HepG2 (cell line): ENCODE measurements around the gene ARHGAP20. TPM values are rescaled to one million over a fixed set of nuclear protein-coding genes. Genes with fewer than 3 reads are reported as not detected.

ENCODE experiments used
- ATAC-seq: fragments of 200-7000 bp; cut with Tn5 transposase; 3 replicates; pipeline ENCODE4 v1.9.1; 2020; ENCODE audit warnings: mild to moderate bottlenecking, moderate library complexity
- BruUV-seq: library from RNA; stranded (reverse); fragments of 400-500 nt; replicated peaks from 2 replicates; lab custom pipeline; 2021; lab: Mats Ljungman, UMichigan
- CTCF ChIA-PET: fragments of 300-600 bp; formaldehyde crosslinking; extraction: SDS; loops from one replicate; lab custom pipeline; 2021; ENCODE audit warnings: low total read pairs, inconsistent platforms, low intra/inter-chr PET ratio; lab: Yijun Ruan, JAX
- POLR2A ChIA-PET: fragments of 350-600 bp; sonication (Branson Sonifier 250); formaldehyde crosslinking; loops from one replicate; lab custom pipeline; 2020; ENCODE audit warnings: antibody characterized with exemption, inconsistent platforms; lab: Yijun Ruan, JAX
- DNase-seq: peaks from one replicate; pipeline ENCODE4 v3.0.0-alpha.2; 2015; ENCODE audit warnings: low spot score
- FAIRE-seq: peaks from 3 replicates; lab custom pipeline; 2011; peaks lifted over from hg19 to GRCh38; lab: Jason Lieb, UNC
- H2AFZ ChIP-seq: one replicate; pipeline ENCODE4 v1.6.1; 2011; ENCODE audit warnings: low read length, inconsistent platforms
- H3K27ac ChIP-seq: fragments of 300-600 bp; 3 replicates; pipeline ENCODE4 v1.8.0; 2011; ENCODE audit warnings: mixed run types, mild to moderate bottlenecking, mixed read lengths, low read length, inconsistent platforms; ENCODE audit not compliant: insufficient read depth; ENCODE audit errors: extremely low read length
- H3K27me3 ChIP-seq, 2 experiments: fragments of 200-600 bp in 1 of 2; 2 replicates in 1 of 2; 3 replicates in 1 of 2; pipeline versions ENCODE4 v1.6.0 to v1.8.0; 2011; ENCODE audit warnings: low read length in 2 of 2, mild to moderate bottlenecking in 2 of 2, moderate library complexity in 2 of 2, inconsistent platforms in 1 of 2; ENCODE audit not compliant: insufficient read depth in 2 of 2, control insufficient read depth in 1 of 2
- H3K36me3 ChIP-seq, 2 experiments: fragments of 200-600 bp in 1 of 2; replicated peaks in 1 of 2; 2 replicates in 1 of 2; 3 replicates in 1 of 2; pipeline versions ENCODE4 v1.5.1 to v1.8.0; 2011; ENCODE audit warnings: low read length in 2 of 2, inconsistent platforms in 1 of 2; ENCODE audit not compliant: insufficient read depth in 2 of 2, control insufficient read depth in 1 of 2
- H3K4me1 ChIP-seq: 2 replicates; pipeline ENCODE4 v1.5.1; 2012; ENCODE audit warnings: low read length, inconsistent platforms; ENCODE audit not compliant: insufficient read depth
- H3K4me2 ChIP-seq: 2 replicates; pipeline ENCODE4 v1.6.0; 2011; ENCODE audit warnings: low read depth, low read length, inconsistent platforms
- H3K4me3 ChIP-seq, 3 experiments: fragments of 200-600 bp in 1 of 3; sonication (generic), shearing (Covaris generic) in 1 of 3; replicated peaks in 1 of 3; 2 replicates each; pipeline ENCODE4 v1.5.1; 2011 to 2016; ENCODE audit warnings: low read length in 3 of 3, inconsistent platforms in 2 of 3, low read depth in 2 of 3, mild to moderate bottlenecking in 2 of 3, control low read depth in 1 of 3, mixed read lengths in 1 of 3; ENCODE audit not compliant: insufficient read depth in 1 of 3
- H3K79me2 ChIP-seq: one replicate; pipeline ENCODE4 v1.6.1; 2011; ENCODE audit warnings: low read length, inconsistent platforms; ENCODE audit not compliant: insufficient read depth
- H3K9ac ChIP-seq: 2 replicates; pipeline ENCODE4 v1.6.0; 2011; ENCODE audit warnings: mild to moderate bottlenecking, low read depth, low read length, inconsistent platforms; ENCODE audit not compliant: insufficient read depth
- H3K9me3 ChIP-seq: 2 replicates; pipeline ENCODE4 v1.5.1; 2012; ENCODE audit warnings: mild to moderate bottlenecking, low read length
- H4K20me1 ChIP-seq: 2 replicates; pipeline ENCODE4 v1.6.0; 2011; ENCODE audit warnings: inconsistent platforms, mild to moderate bottlenecking, low read length, moderate library complexity; ENCODE audit not compliant: insufficient read depth
- NFKB2 ChIP-seq: sonication (generic); formaldehyde crosslinking; IDR thresholded peaks from 2 replicates; pipeline ENCODE4 v1.4.0; 2020; ENCODE audit warnings: missing genetic modification reagents, borderline replicate concordance
- NR2F1 ChIP-seq, 2 experiments: fragments of 450-650 bp in 1 of 2; formaldehyde crosslinking in 1 of 2; IDR thresholded peaks; 2 replicates each; pipeline versions ENCODE4 v1.5.0 to v1.6.1; 2016 to 2020; ENCODE audit warnings: mild to moderate bottlenecking in 1 of 2, missing compliant biosample characterization in 1 of 2, missing genetic modification reagents in 1 of 2, moderate library complexity in 1 of 2
- PBX3 ChIP-seq: sonication (generic); formaldehyde crosslinking; IDR thresholded peaks from 2 replicates; pipeline ENCODE4 v1.8.1; 2023; ENCODE audit warnings: missing genetic modification reagents, inconsistent platforms, borderline replicate concordance
- ZNF292 ChIP-seq: sonication (generic); formaldehyde crosslinking; IDR thresholded peaks from 2 replicates; pipeline ENCODE4 v1.8.1; 2022; ENCODE audit warnings: mild to moderate bottlenecking, low read depth, missing genetic modification reagents, borderline replicate concordance
- ZNF710 ChIP-seq: sonication (generic); formaldehyde crosslinking; IDR thresholded peaks from 2 replicates; pipeline ENCODE4 v1.5.0; 2020; ENCODE audit warnings: mild to moderate bottlenecking, missing genetic modification reagents, borderline replicate concordance
- WGBS: methylation state at CpG from one replicate; pipeline ENCODE4 v1.1.6; 2017; ENCODE audit warnings: low lambda C conversion rate; 5-methylcytosine and 5-hydroxymethylcytosine counted together
- in situ Hi-C: cut with HindIII; loops from 2 replicates; pipeline ENCODE4 v1.10.0; 2017; ENCODE audit warnings: low pct_unique_long_range_greater_than_20kb; ENCODE audit not compliant: extremely low pct_ligation_motif_present
- intact Hi-C: fragments of 100-400 bp; cut with micrococcal nuclease; formaldehyde crosslinking; loops from one replicate; pipeline ENCODE4 v1.10.0; 2022; ENCODE audit not compliant: unreplicated experiment
- polyA plus RNA-seq, 8 experiments: library from polyadenylated mRNA; depleted of rRNA in 3 of 8; stranded (reverse) in 7 of 8; unstranded in 1 of 8; fragments of >200 nt; fragmentation: Illumina TruSeq in 4 of 8; extraction: Trizol in 4 of 8; gene quantifications; 2 replicates each; pipeline versions ENCODE4 v1.2.1 to v1.2.3, GENCODE V29; 2011 to 2016; ENCODE audit warnings: low read depth in 4 of 8, missing spikeins in 1 of 8, mixed read lengths in 1 of 8; ENCODE audit not compliant: insufficient read depth in 1 of 8
- total RNA-seq, 5 experiments: library from RNA; depleted of rRNA; stranded (reverse); fragments of >200 nt; fragmentation: Illumina TruSeq; extraction: Trizol; gene quantifications; 2 replicates each; pipeline ENCODE4 v1.2.3, GENCODE V29; 2016; ENCODE audit warnings: low read depth in 1 of 5

ARHGAP20 gene
- total and polyA plus RNA-seq, 2 of the 13 experiments (the other 11 are each of a cell fraction or from before 2014, with no cell fraction given): not detected

- H3K79me2 ChIP-seq: no peaks in the 10 kb centered on the region
- WGBS: no CpG with 5 or more reads among the region's 1 CpG
- ChIA-PET CTCF (no interaction called here), POLR2A (no interaction called here)
- no peaks in the 10 kb centered on the region for H3K4me1 ChIP-seq
- no peaks in the 10 kb centered on the region for H4K20me1 ChIP-seq
- no TSS peak for BruUV-seq
- no peak for DNase-seq
- no peak overlapping the region for H3K4me3 ChIP-seq
- ATAC-seq: no peak
- H3K4me2 ChIP-seq: no peak overlapping the region
- peaks cover 6% of the 10 kb centered on the region; the same call in 1 of the 2 replicates for H3K9me3 ChIP-seq
- FAIRE-seq: no peak
- in situ Hi-C loops: no loop called here
- H3K36me3 ChIP-seq: no peaks in the 10 kb centered on the region
- TF ChIP-seq ZNF710 (CRISPR knock-in tag) (no peak), PBX3 (CRISPR knock-in tag) (no peak), ZNF292 (CRISPR knock-in tag) (no peak), NR2F1 (CRISPR knock-in tag; IDR thresholded peaks at IDR 0.05) (no peak), NFKB2 (CRISPR knock-in tag) (no peak)
- H3K27me3 ChIP-seq: no peaks in the 10 kb centered on the region
- H3K27ac ChIP-seq: no peak overlapping the region
- H2AFZ ChIP-seq: no peak overlapping the region
- H3K9ac ChIP-seq: no peak overlapping the region
- intact Hi-C loops: no loop called here
These were observed 113.5 kb downstream of the ARHGAP20 start for GRCh38 chr11:110598725-110599124.
